SK-N-SH (cell line): Measurements from ENCODE around the gene SERTAD2. TPM values are rescaled to one million over a fixed set of nuclear protein-coding genes. Genes with fewer than 3 reads are reported as not detected.

Experiments used
- CTCF ChIA-PET: fragments of 300-600, 350-600 bp; formaldehyde crosslinking; extraction: SDS; loops from one replicate; lab custom pipeline; 2021; lab: Yijun Ruan, JAX
- POLR2A ChIA-PET: fragments of 350-600 bp; sonication (Branson Sonifier 250); formaldehyde crosslinking; extraction: SDS; loops from one replicate; lab custom pipeline; 2020; ENCODE audit warnings: antibody characterized with exemption, inconsistent platforms; lab: Yijun Ruan, JAX
- DNase-seq: peaks from one replicate; pipeline ENCODE4 v3.0.0; 2012
- H2AFZ ChIP-seq: fragments of 200-600 bp; sonication (generic); 2 replicates; pipeline ENCODE4 v1.8.1; 2016; ENCODE audit warnings: antibody characterized with exemption, mild to moderate bottlenecking, low read depth
- H3F3A ChIP-seq: fragments of 200-600 bp; sonication (generic); replicated peaks from 2 replicates; pipeline ENCODE3; 2016; ENCODE audit warnings: antibody characterized with exemption, mild to moderate bottlenecking; ENCODE audit not compliant: insufficient read depth
- H3K27ac ChIP-seq, 2 experiments: fragments of 200-500 bp in 1 of 2; fragments of 200-600 bp in 1 of 2; sonication (Bioruptor generic) in 1 of 2; sonication (generic), shearing (Covaris generic) in 1 of 2; 2 replicates each; pipeline versions ENCODE4 v1.5.1 to v1.6.1; 2014 to 2016; ENCODE audit warnings: low read depth in 2 of 2, inconsistent platforms in 1 of 2, low read length in 1 of 2, mild to moderate bottlenecking in 1 of 2, mixed read lengths in 1 of 2
- H3K27me3 ChIP-seq: fragments of 200-600 bp; sonication (generic), shearing (Covaris generic); 2 replicates; pipeline ENCODE4 v1.6.1; 2016; ENCODE audit warnings: mixed run types; ENCODE audit not compliant: insufficient read depth
- H3K36me3 ChIP-seq, 2 experiments: fragments of 200-500 bp in 1 of 2; fragments of 200-600 bp in 1 of 2; sonication (Bioruptor generic) in 1 of 2; sonication (generic) in 1 of 2; replicated peaks in 1 of 2; 2 replicates each; pipeline versions ENCODE3 to v1.5.1; 2014 to 2016; ENCODE audit warnings: low read length in 1 of 2, mild to moderate bottlenecking in 1 of 2; ENCODE audit not compliant: insufficient read depth in 2 of 2, control insufficient read depth in 1 of 2
- H3K4me1 ChIP-seq, 2 experiments: fragments of 200-500 bp in 1 of 2; fragments of 200-600 bp in 1 of 2; sonication (Bioruptor generic) in 1 of 2; sonication (generic), shearing (Covaris generic) in 1 of 2; 2 replicates each; pipeline versions ENCODE4 v1.5.1 to v1.6.1; 2014 to 2016; ENCODE audit warnings: low read depth in 1 of 2, low read length in 1 of 2, mixed run types in 1 of 2; ENCODE audit not compliant: insufficient read depth in 2 of 2, control insufficient read depth in 1 of 2
- H3K4me2 ChIP-seq: fragments of 200-600 bp; sonication (generic), shearing (Covaris generic); 2 replicates; pipeline ENCODE4 v1.6.1; 2017; ENCODE audit warnings: mixed run types
- H3K4me3 ChIP-seq, 2 experiments: fragments of 200-500 bp in 1 of 2; fragments of 200-600 bp in 1 of 2; sonication (Bioruptor generic) in 1 of 2; sonication (generic), shearing (Covaris generic) in 1 of 2; 2 replicates each; pipeline versions ENCODE4 v1.5.1 to v1.8.1; 2014 to 2016; ENCODE audit warnings: low read depth in 2 of 2, inconsistent platforms in 1 of 2, low read length in 1 of 2, mild to moderate bottlenecking in 1 of 2, mixed read lengths in 1 of 2, moderate library complexity in 1 of 2
- H3K79me2 ChIP-seq: fragments of 200-600 bp; sonication (generic); 2 replicates; pipeline ENCODE4 v1.8.1; 2017; ENCODE audit warnings: mild to moderate bottlenecking; ENCODE audit not compliant: insufficient read depth
- H3K9ac ChIP-seq: fragments of 200-600 bp; sonication (generic); 2 replicates; pipeline ENCODE4 v1.6.1; 2017; ENCODE audit warnings: mixed run types
- H3K9me2 ChIP-seq: fragments of 200-600 bp; sonication (generic); 2 replicates; pipeline ENCODE4 v1.6.1; 2017; ENCODE audit warnings: mixed run types
- H3K9me3 ChIP-seq: fragments of 200-600 bp; sonication (generic); 2 replicates; pipeline ENCODE4 v1.6.1; 2017; ENCODE audit warnings: mixed run types, mild to moderate bottlenecking, moderate library complexity
- H4K20me1 ChIP-seq: fragments of 200-600 bp; sonication (generic); 2 replicates; pipeline ENCODE4 v1.6.1; 2017; ENCODE audit warnings: mild to moderate bottlenecking, mixed run types; ENCODE audit not compliant: insufficient read depth
- CHD2 ChIP-seq: fragments of 150-350 bp; IDR thresholded peaks from 2 replicates; pipeline ENCODE4 v1.6.1; 2018; ENCODE audit warnings: low read length; ENCODE audit not compliant: partially characterized antibody
- CTCF ChIP-seq: fragments of 200-600 bp; sonication (generic); IDR thresholded peaks from 2 replicates; pipeline ENCODE4 v1.6.1; 2017; ENCODE audit warnings: antibody characterized with exemption, mild to moderate bottlenecking, moderate library complexity
- FOSL2 ChIP-seq: IDR thresholded peaks from 2 replicates; pipeline ENCODE4 v1.4.0; 2012; ENCODE audit warnings: low read depth, mild to moderate bottlenecking, moderate library complexity, borderline replicate concordance
- GATA2 ChIP-seq: sonication (generic); formaldehyde crosslinking; IDR thresholded peaks from 2 replicates; pipeline ENCODE4 v1.5.0; 2020; ENCODE audit warnings: mild to moderate bottlenecking, missing genetic modification reagents
- JUND ChIP-seq: IDR thresholded peaks from 2 replicates; pipeline ENCODE4 v1.4.0; 2012
- MAX ChIP-seq: IDR thresholded peaks from 2 replicates; pipeline ENCODE4 v1.4.0; 2012; ENCODE audit warnings: low read depth
- MXI1 ChIP-seq: IDR thresholded peaks from 2 replicates; pipeline ENCODE4 v1.6.1; 2012; ENCODE audit warnings: mild to moderate bottlenecking, low read depth, low read length, improper control_type of control experiment
- NRF1 ChIP-seq: IDR thresholded peaks from 2 replicates; pipeline ENCODE4 v1.6.1; 2012; ENCODE audit warnings: low read depth, mild to moderate bottlenecking, low read length
- RAD21 ChIP-seq: IDR thresholded peaks from 2 replicates; pipeline ENCODE4 v1.6.1; 2012; ENCODE audit warnings: mild to moderate bottlenecking, low read length
- RFX5 ChIP-seq: IDR thresholded peaks from 2 replicates; pipeline ENCODE4 v1.6.1; 2012; ENCODE audit warnings: mild to moderate bottlenecking, improper control_type of control experiment, low read length
- SIN3A ChIP-seq: IDR thresholded peaks from 2 replicates; pipeline ENCODE4 v1.6.1; 2012; ENCODE audit warnings: low read depth, mild to moderate bottlenecking, low read length, moderate library complexity, borderline replicate concordance
- TCF12 ChIP-seq: IDR thresholded peaks from 2 replicates; pipeline ENCODE4 v1.4.0; 2012
- YY1 ChIP-seq: IDR thresholded peaks from 2 replicates; pipeline ENCODE4 v1.4.0; 2012; ENCODE audit warnings: low read depth, mild to moderate bottlenecking
- WGBS: methylation state at CpG from one replicate; pipeline ENCODE4 v1.1.6; 2017; ENCODE audit warnings: low lambda C conversion rate; 5-methylcytosine and 5-hydroxymethylcytosine counted together
- polyA plus RNA-seq, 3 experiments: library from polyadenylated mRNA; depleted of rRNA; stranded (reverse); fragments of >200 nt; gene quantifications; 2 replicates each; pipeline ENCODE4 v1.2.3, GENCODE V29; 2012

The SERTAD2 gene
- polyA plus RNA-seq, 1 of the 3 experiments (the other 2 are of a cell fraction) = 9.1 TPM

GRCh38 chr2:64685430-64685829 is 31.7 kb upstream of the SERTAD2 start (continued):
- no peak for TF ChIP-seq MXI1
- TF ChIP-seq CTCF = no peak
- TF ChIP-seq TCF12 = no peak
- TF ChIP-seq YY1 = no peak
- TF ChIP-seq RFX5 = no peak
- TF ChIP-seq RAD21 = no peak
- no peak for TF ChIP-seq FOSL2

GRCh38 chr2:64683771-64684510 is 30.2 kb upstream of the SERTAD2 start:
- H3K4me1 ChIP-seq = peaks cover 0 to 10% of the 10 kb centered on the region in 2 experiments; a peak in 3 of 4 replicates
- H3K9me3 ChIP-seq = no peaks in the 10 kb centered on the region
- no peak for DNase-seq
- TF ChIP-seq YY1 = no peak
- no peak for TF ChIP-seq NRF1
- no peaks in the 10 kb centered on the region for H4K20me1 ChIP-seq
- no peaks in the 10 kb centered on the region for H3K36me3 ChIP-seq
- POLR2A ChIA-PET = no interaction called here
- peaks cover 5% of the 10 kb centered on the region for H3F3A ChIP-seq
- H3K27me3 ChIP-seq = no peaks in the 10 kb centered on the region
- no peak overlapping the region for H3K9ac ChIP-seq
- H3K4me3 ChIP-seq = no peak overlapping the region
- no peak overlapping the region for H2AFZ ChIP-seq
- no peak overlapping the region for H3K27ac ChIP-seq
- no peaks in the 10 kb centered on the region for H3K9me2 ChIP-seq
- 96% methylated on average over 9 of the region's 9 CpGs for WGBS
- H3K79me2 ChIP-seq = no peaks in the 10 kb centered on the region; the same call in 1 of the 2 replicates
- CTCF ChIA-PET = no interaction called here
- H3K4me2 ChIP-seq = no peak overlapping the region

GRCh38 chr2:64681479-64681967 is 27.8 kb upstream of the SERTAD2 start:
- H3K79me2 ChIP-seq = no peaks in the 10 kb centered on the region
- peaks cover 9% of the 10 kb centered on the region for H3F3A ChIP-seq
- DNase-seq = no peak
- WGBS = 92% methylated on average over 2 of the region's 2 CpGs
- H3K9ac ChIP-seq = no peak overlapping the region
- CTCF ChIA-PET = interaction anchor here (0.7 kb wide), 1 partner anchor 19 kb away, joined by 3 read pairs; no protein-coding TSS in a partner anchor
- no peaks in the 10 kb centered on the region for H3K27me3 ChIP-seq
- peaks cover 0 to 10% of the 10 kb centered on the region in 2 experiments; a peak in 3 of 4 replicates for H3K4me1 ChIP-seq
- H3K4me2 ChIP-seq = no peak overlapping the region
- H4K20me1 ChIP-seq = no peaks in the 10 kb centered on the region
- H3K27ac ChIP-seq = no peak overlapping the region
- no peak overlapping the region for H3K4me3 ChIP-seq
- no peak overlapping the region for H2AFZ ChIP-seq
- no peaks in the 10 kb centered on the region for H3K36me3 ChIP-seq
- H3K9me2 ChIP-seq = no peaks in the 10 kb centered on the region
- TF ChIP-seq SIN3A = no peak
- TF ChIP-seq JUND = no peak
- no peak for TF ChIP-seq MAX
- no peak for TF ChIP-seq CHD2
- no peak for TF ChIP-seq GATA2 (CRISPR knock-in tag)
- no peak for TF ChIP-seq TCF12
- no peak for TF ChIP-seq YY1
- TF ChIP-seq, all 33 proteins: peak for 0
- no peaks in the 10 kb centered on the region for H3K9me3 ChIP-seq
- POLR2A ChIA-PET = no interaction called here
